ENCODE measurements around the gene CMYA5.
"Not testable (repeated sequence)": the region's sequence is repeated elsewhere in the genome, so short reads cannot be mapped to it uniquely, and the experiment has no call there.

The CMYA5 gene

DNA sequence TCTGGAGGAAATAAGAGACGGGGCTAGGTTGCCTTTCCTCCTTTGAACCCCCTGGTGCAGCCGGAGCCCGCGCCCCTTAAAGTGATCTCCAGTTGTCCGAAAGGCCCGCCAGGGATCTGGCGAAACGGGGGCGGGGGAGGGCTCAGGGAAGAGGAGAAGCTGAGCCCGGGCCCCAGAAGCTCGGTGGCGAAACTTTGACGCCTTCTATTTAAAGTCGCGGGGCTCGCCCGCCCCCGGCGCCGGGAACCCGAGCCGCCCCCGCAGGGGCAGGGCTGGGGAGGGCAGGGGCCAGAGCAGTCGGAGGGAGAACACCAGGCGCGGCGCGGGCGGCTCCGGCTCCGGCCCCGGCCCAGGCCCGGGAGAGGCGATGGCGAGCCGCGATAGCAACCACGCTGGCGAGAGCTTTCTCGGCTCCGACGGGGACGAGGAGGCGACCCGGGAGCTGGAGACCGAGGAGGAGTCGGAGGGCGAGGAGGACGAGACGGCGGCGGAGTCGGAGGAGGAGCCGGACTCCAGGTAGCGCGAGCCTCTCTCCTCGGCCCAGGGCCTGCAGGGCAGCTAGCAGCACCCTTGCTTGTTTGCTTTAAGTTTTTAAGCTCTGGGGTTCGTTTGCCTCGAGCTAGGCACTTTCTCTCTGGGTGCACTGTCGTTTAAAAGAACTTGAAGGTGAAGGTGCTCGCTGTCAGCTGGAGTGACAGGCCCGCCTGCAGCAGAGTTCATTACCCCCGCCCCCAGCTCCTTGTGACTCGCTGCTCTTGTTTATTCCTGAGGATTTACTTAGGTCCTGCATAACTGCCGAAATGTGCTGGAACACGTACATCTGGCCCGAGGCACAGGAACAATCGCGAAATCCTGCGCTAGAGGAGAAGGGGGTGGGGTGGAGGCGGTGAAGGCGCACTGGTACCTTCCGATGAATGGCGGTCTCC lies at the start of gene CMYA5:
Gene CMYA5, plus strand, starts transcription at position 296 of the 926 bp plus-strand sequence. Its CDS starts 72 bp downstream, at position 368.
- DNase-seq (ENCODE audit: low read depth): no peak
- H3K4me3 ChIP-seq (ENCODE audit: low read depth, low read length): peak within 1 kb of the TSS; percentile 46

GRCh38 chr5:79640571-79641055 lies 49.0 kb upstream of the CMYA5 start:
- no peak for DNase-seq (ENCODE audit: low read depth)
- H3K4me3 ChIP-seq (ENCODE audit: low read depth, low read length): no peak overlapping the region

DNA sequence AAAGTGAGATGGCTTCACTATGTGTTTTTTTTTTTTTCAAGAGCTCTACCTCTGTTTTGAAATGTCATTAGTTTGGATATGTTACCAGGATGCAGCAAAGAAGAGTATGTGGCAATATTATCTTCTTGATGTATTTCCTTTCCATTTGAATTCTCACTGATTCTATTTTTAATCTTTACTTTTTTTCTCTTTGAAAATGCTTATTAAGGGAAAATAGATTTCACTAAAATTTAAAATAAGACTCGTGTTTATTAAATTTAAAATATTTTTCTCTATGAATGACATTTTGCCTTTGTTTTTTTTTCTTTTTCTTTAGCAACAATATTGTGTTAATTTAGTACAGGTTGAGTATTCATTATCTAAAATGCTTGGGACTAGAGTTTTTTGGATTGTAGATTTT lies 48.2 kb upstream of the CMYA5 start:
- no peak overlapping the region for H3K4me3 ChIP-seq (ENCODE audit: low read depth, low read length)
- no peak for DNase-seq (ENCODE audit: low read depth)

- no peak for DNase-seq (ENCODE audit: low read depth)
- no peak overlapping the region for H3K4me3 ChIP-seq (ENCODE audit: low read depth, low read length)
Observed at GRCh38 chr5:79642210-79642609, 47.4 kb upstream of the CMYA5 start.

GRCh38 chr5:79653843-79654242 lies 35.8 kb upstream of the CMYA5 start:
- DNase-seq (ENCODE audit: low read depth): no peak
- no peak overlapping the region for H3K4me3 ChIP-seq (ENCODE audit: low read depth, low read length)

DNA sequence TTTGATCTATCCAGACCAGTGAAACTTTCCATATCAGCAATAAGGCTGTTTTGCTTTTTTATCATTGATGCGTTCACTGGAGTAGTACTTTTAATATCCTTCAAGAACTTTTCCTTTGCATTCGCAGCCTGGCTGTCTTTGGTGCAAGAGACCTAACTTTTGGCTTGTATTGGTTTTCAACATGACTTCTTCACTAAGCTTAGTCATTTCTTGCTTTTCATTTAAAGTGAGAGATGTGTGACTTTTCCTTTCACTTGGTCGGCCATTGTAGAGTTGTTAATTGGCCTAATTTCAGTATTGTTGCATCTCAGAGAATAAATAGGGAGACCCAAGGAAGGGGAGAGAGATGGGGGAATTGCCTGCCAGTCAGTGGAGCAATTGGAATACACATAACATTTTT lies 26.4 kb upstream of the CMYA5 start:
- H3K4me3 ChIP-seq (ENCODE audit: low read depth, low read length): no peak overlapping the region

GRCh38 chr5:79666758-79667157 lies 22.9 kb upstream of the CMYA5 start:
- DNase-seq (ENCODE audit: low read depth): no peak
- no peak overlapping the region for H3K4me3 ChIP-seq (ENCODE audit: low read depth, low read length)

More for the DNA sequence above, 26.4 kb upstream of the CMYA5 start:
- no peak for DNase-seq (ENCODE audit: low read depth)

DNA sequence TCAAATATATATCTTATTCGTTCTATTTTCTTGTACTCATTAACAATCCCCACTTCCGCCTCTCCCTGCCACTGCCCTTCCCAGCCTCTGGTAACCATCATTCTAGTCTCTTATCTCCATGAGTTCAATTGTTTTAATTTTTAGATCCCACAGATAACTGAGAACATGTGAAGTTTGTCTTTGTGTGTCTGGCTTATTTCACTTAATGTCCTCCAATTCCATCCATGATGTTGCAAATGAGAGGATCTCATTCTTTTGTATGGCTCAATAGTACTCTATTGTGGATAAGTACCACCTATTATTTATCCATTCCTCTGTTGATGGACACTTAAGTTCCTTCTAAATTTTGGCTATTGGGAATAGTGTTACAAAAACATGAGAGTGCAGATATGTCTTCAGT lies 17.2 kb upstream of the CMYA5 start:
- no peak overlapping the region for H3K4me3 ChIP-seq (ENCODE audit: low read depth, low read length)
- no peak for DNase-seq (ENCODE audit: low read depth)

DNA sequence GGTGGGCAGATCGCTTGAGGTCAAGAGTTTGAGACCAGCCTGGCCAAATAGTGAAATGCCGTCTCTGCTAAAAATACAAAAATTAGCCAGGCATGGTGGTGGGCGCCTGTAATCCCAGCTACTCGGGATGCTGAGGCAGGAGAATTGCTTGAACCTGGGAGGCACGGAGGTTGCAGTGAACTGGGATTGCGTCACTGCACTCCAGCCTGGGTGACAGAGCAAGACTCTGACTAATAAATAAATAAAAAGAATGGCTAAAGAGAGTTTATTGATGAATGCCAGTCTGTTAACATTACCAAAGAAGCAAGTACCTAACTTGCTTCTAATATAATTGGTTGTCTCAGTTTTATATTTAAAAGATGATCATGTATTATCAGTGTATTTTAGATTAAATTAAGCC lies 13.3 kb upstream of the CMYA5 start:
- DNase-seq (ENCODE audit: low read depth); H3K4me3 ChIP-seq (ENCODE audit: low read depth, low read length): not testable (repeated sequence)

DNA sequence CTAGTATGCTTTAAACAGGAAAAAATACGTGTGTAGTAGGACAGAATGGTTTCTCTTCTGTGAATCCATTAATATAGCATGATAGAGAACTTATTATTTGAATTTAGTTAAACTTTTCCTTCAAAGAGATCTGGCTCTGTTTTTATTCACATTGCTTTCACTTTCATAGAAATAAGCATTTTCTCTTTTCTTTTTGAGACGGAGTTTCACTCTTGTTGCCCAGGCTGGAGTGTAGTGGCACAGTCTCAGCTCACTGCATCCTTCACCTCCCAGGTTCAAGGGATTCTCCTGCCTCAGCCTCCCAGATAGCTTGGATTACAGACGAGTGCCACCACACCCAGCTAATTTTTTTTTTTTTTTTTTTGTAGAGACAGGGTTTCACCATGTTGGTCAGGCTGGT lies 7.5 kb upstream of the CMYA5 start:
- DNase-seq (ENCODE audit: low read depth): not testable (repeated sequence)

GRCh38 chr5:79684782-79685181 lies 4.9 kb upstream of the CMYA5 start:
- H3K4me3 ChIP-seq (ENCODE audit: low read depth, low read length): no peak overlapping the region
- DNase-seq (ENCODE audit: low read depth): no peak

More for the DNA sequence above, 7.5 kb upstream of the CMYA5 start:
- H3K4me3 ChIP-seq (ENCODE audit: low read depth, low read length): not testable (repeated sequence)

DNA sequence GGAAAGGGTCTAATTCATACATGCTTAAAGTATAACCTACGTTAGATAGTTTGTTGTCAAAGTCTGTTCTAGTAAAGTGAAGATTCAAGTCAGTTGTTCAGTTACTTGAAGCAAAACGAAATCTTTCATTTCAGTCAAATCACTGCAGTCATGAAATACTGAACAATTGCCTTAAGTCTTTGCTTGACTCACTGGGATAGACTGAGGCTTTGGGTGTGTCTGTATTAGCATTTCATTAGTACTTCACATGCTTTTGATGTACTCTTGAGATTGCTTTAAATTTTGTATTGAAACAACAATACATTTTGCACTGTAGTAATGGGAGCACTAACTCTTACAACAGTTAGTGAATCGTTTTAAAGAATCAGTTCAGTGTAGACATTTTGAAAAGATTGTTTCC lies 4.0 kb upstream of the CMYA5 start:
- DNase-seq (ENCODE audit: low read depth): no peak

GRCh38 chr5:79686799-79687198 lies 2.8 kb upstream of the CMYA5 start:
- H3K4me3 ChIP-seq (ENCODE audit: low read depth, low read length): no peak overlapping the region
- no peak for DNase-seq (ENCODE audit: low read depth)

More for the DNA sequence above, 4.0 kb upstream of the CMYA5 start:
- H3K4me3 ChIP-seq (ENCODE audit: low read depth, low read length): no peak overlapping the region

DNA sequence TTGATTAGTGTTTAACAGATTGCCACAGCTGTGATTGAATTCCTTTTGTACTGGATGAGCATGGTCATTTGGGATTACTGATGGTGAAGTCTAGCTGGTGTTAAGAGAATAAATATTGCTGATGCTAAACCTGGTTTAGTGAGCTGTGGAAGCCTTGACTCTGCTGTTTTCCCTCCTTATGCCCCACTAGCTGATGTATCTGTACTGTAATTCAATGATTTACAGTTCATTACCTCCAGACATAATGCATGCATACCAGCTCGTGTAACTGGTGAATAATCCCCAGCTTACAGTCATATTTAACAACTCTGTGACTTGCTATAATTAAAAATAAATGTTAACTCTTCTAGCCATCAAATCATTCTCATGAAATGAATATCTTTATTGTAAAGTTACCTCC lies 1.7 kb upstream of the CMYA5 start:
- no peak overlapping the region for H3K4me3 ChIP-seq (ENCODE audit: low read depth, low read length)
- DNase-seq (ENCODE audit: low read depth): no peak

- no peak for DNase-seq (ENCODE audit: low read depth)
- H3K4me3 ChIP-seq (ENCODE audit: low read depth, low read length): no peak overlapping the region
Observed at GRCh38 chr5:79691007-79691406, 1.4 kb downstream of the CMYA5 start.

- no peak for DNase-seq (ENCODE audit: low read depth)
Observed at GRCh38 chr5:79692596-79692995, 3.0 kb downstream of the CMYA5 start.

GRCh38 chr5:79694183-79694582 lies 4.5 kb downstream of the CMYA5 start:
- H3K4me3 ChIP-seq (ENCODE audit: low read depth, low read length): no peak overlapping the region
- no peak for DNase-seq (ENCODE audit: low read depth)

More at GRCh38 chr5:79692596-79692995, 3.0 kb downstream of the CMYA5 start:
- no peak overlapping the region for H3K4me3 ChIP-seq (ENCODE audit: low read depth, low read length)

DNA sequence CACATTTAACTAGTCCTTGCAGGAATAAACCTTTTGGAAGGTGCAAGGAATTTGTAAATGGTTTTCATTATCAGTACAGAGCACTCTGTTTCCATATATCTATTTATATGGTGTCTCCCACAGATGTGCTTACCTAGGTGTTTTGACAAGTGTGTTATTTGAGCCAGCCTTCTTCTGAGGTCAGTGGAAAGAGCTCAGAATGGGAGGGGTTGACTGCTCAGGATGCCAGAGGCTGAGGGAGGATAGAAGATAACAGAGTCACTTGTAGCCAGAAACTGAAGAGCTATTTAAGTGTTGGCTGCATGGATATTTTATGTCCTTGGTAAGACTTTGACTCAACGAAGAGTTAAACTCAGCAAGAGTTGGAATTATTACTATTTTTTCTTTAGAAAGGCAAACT lies 5.0 kb downstream of the CMYA5 start:
- DNase-seq (ENCODE audit: low read depth): no peak
- H3K4me3 ChIP-seq (ENCODE audit: low read depth, low read length): no peak overlapping the region

DNA sequence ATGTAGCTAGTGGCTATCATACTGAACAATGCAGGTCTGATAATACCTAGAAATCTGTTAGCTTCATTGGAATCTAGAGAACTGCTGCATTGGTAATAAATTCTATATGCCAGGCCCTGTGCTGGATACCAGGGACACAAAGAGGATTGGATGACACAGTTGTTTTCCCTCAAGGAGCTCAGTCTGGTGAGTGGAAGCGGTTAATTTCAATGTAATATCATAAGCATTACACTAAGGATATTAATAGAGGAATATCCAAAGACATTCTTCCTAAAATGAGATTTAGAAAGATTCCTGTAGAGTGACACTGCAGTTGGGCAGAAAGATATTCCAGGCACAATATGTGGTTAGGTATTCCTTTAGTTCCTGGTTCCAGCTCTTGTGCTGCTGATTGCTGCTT lies 5.9 kb downstream of the CMYA5 start:
- DNase-seq (ENCODE audit: low read depth): no peak
- no peak overlapping the region for H3K4me3 ChIP-seq (ENCODE audit: low read depth, low read length)

GRCh38 chr5:79697222-79698170 lies 7.9 kb downstream of the CMYA5 start:
- DNase-seq (ENCODE audit: low read depth): no peak
- H3K4me3 ChIP-seq (ENCODE audit: low read depth, low read length): no peak overlapping the region
